Measurements from ENCODE around the gene CTBP1.

The CTBP1 gene

DNA sequence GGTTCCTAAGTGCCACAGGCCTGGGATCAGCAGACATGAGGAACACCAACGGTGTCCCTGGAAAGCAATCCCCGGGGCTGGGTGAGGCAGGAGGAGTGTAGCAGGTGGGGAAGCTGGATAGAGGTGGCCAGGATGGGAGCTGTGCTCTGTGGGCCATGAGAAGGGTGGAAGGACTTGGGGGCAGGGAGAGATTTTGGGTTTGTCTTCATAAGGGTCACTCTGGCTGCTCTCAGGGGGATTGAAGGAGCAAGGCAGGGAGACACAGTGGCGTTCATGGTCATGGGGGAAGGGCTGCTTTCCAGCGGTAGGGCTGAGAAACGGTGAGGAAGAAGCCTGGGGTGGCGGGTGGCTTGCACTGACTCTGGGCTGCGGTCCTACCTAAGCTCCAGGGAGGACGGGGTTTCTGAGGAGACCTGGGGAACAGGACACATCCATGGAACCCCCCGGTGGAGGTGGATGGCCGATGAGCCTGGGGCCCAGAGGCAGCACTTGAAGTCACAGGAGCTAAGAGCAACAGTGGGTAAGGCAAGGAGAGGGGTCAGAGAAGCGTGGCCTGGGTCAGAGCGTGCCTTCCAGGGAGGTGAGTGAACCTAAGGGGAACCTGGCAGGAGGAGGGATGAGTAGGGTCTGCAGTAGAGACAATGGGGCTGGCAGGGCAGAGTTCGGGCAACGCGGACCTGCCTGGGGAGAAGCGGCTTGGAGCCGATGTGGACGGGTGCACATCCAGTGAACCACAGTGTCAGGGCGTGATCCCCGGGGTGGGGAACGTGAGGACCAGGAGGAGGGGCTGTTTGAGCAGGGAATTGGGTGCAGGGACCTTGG is 12.4 kb upstream of the CTBP1 start:
- Histone ChIP-seq H2BK120ac (ENCODE audit: insufficient read depth, low read length, poor library complexity) (no peak overlapping the region), H2AK5ac (ENCODE audit: low read length) (no peak overlapping the region), H3K27ac (ENCODE audit: low read depth, low read length) (no peak overlapping the region), H3K27me3 (ENCODE audit: insufficient read depth, low read length) (no peaks in the 10 kb centered on the region), H2AFZ (ENCODE audit: insufficient read depth, low read length, poor library complexity) (no peak overlapping the region), H3K9me3 (ENCODE audit: insufficient read depth, low read depth, low read length) (peaks cover 19% of the 10 kb centered on the region), H3K4me3 (ENCODE audit: low read depth, low read length) (peak overlapping the region; percentile 36), H3K4me2 (ENCODE audit: low read length) (no peak overlapping the region), H4K12ac (ENCODE audit: low read depth, low read length) (no peak overlapping the region), H3K36me3 (ENCODE audit: control insufficient read depth in 1 of 2, insufficient read depth in 2 of 2, low read length in 2 of 2) (no peaks in the 10 kb centered on the region), H3K4me1 (ENCODE audit: control insufficient read depth in 1 of 2, insufficient read depth in 2 of 2, low read length in 2 of 2) (no peaks in the 10 kb centered on the region), H3K18ac (ENCODE audit: low read length) (no peak overlapping the region), H3K79me1 (ENCODE audit: low read length) (no peaks in the 10 kb centered on the region), H3K23ac (ENCODE audit: low read length) (no peak overlapping the region), H3K14ac (ENCODE audit: low read length) (no peak overlapping the region), H4K8ac (ENCODE audit: low read depth, low read length) (no peak overlapping the region), H3K9ac (ENCODE audit: low read length) (no peak overlapping the region), H4K91ac (ENCODE audit: low read depth, low read length) (no peak overlapping the region), H3K4ac (ENCODE audit: low read depth, low read length) (no peak overlapping the region), H2BK12ac (ENCODE audit: low read length) (no peak overlapping the region), H2BK5ac (ENCODE audit: low read depth, low read length, poor library complexity) (no peak overlapping the region), H3K79me2 (ENCODE audit: control insufficient read depth, insufficient read depth, low read length, poor library complexity) (no peaks in the 10 kb centered on the region)
- no peak for DNase-seq
- WGBS (ENCODE audit: extremely low coverage, insufficient coverage, insufficient read length) = no CpG with 5 or more reads among the region's 21 CpGs

DNA sequence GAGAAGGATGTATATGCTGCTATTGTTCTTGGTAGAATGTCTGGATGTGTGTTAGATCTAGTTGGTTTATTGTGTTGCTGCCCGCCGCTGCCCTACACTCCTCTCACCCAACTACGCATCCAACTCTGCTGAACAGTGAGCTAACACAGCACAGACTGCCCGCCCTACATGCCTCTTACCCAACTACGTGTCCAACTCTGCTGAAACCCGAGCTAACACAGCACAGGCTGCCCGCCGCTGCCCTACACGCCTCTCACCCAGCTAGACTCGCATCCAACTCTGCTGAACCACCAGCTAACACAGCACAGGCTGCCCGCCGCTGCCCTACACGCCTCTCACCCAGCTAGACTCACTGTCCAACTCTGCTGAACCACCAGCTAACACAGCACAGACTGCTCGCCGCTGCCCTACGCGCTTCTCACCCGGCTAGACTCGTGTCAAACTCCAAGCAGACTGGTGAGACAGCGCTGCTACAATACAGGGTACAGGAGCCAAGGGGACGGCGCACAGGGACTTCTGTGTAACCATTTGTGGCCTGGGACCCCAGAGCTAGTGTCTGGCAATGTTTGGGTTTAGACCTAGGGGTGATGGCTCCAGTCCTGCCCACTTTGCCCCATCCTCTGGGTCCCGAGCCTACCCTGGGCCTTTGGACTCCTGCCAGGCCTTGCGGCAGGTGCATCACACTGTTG is 11.6 kb upstream of the CTBP1 start:
- Histone ChIP-seq H3K18ac (ENCODE audit: low read length) (no peak overlapping the region), H3K27ac (ENCODE audit: low read depth, low read length) (no peak overlapping the region), H3K14ac (ENCODE audit: low read length) (no peak overlapping the region), H3K9me3 (ENCODE audit: insufficient read depth, low read depth, low read length) (peaks cover 19% of the 10 kb centered on the region), H3K4me3 (ENCODE audit: low read depth, low read length) (peak overlapping the region; percentile 1), H4K12ac (ENCODE audit: low read depth, low read length) (no peak overlapping the region), H3K79me1 (ENCODE audit: low read length) (no peaks in the 10 kb centered on the region), H2AFZ (ENCODE audit: insufficient read depth, low read length, poor library complexity) (no peak overlapping the region), H3K4me2 (ENCODE audit: low read length) (no peak overlapping the region), H3K4ac (ENCODE audit: low read depth, low read length) (no peak overlapping the region), H3K4me1 (ENCODE audit: control insufficient read depth in 1 of 2, insufficient read depth in 2 of 2, low read length in 2 of 2) (no peaks in the 10 kb centered on the region), H3K27me3 (ENCODE audit: insufficient read depth, low read length) (no peaks in the 10 kb centered on the region), H4K91ac (ENCODE audit: low read depth, low read length) (no peak overlapping the region), H3K23ac (ENCODE audit: low read length) (no peak overlapping the region), H2BK120ac (ENCODE audit: insufficient read depth, low read length, poor library complexity) (no peak overlapping the region), H4K8ac (ENCODE audit: low read depth, low read length) (no peak overlapping the region), H2AK5ac (ENCODE audit: low read length) (no peak overlapping the region), H2BK5ac (ENCODE audit: low read depth, low read length, poor library complexity) (no peak overlapping the region), H3K36me3 (ENCODE audit: control insufficient read depth in 1 of 2, insufficient read depth in 2 of 2, low read length in 2 of 2) (no peaks in the 10 kb centered on the region), H3K9ac (ENCODE audit: low read length) (no peak overlapping the region), H2BK12ac (ENCODE audit: low read length) (no peak overlapping the region), H3K79me2 (ENCODE audit: control insufficient read depth, insufficient read depth, low read length, poor library complexity) (no peaks in the 10 kb centered on the region)
- DNase-seq = no peak
- WGBS (ENCODE audit: extremely low coverage, insufficient coverage, insufficient read length) = no CpG with 5 or more reads among the region's 24 CpGs

DNA sequence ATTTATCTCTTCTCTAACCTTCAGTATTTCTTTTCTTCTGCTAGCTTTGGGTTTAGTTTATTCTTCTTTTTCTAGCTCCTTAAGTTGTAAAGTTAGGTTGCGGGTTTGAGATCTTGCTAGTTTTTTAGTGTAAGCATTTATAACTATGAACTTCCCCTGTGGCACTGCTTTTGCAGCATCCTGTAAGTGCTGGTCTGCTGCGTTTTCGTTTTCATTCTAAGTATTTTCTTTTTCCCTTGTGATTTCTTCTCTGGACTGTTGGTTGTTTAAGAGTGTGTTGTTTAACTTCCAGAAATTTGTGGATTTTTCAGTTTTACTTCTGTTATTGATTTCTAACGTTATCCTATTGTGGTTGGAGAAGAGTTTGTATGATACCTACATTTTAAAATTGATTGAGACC is 11.0 kb upstream of the CTBP1 start:
- WGBS (ENCODE audit: extremely low coverage, insufficient coverage, insufficient read length) = no CpG with 5 or more reads among the region's 4 CpGs
- no peaks in the 10 kb centered on the region for H3K36me3 ChIP-seq (ENCODE audit: control insufficient read depth in 1 of 2, insufficient read depth in 2 of 2, low read length in 2 of 2)

DNA sequence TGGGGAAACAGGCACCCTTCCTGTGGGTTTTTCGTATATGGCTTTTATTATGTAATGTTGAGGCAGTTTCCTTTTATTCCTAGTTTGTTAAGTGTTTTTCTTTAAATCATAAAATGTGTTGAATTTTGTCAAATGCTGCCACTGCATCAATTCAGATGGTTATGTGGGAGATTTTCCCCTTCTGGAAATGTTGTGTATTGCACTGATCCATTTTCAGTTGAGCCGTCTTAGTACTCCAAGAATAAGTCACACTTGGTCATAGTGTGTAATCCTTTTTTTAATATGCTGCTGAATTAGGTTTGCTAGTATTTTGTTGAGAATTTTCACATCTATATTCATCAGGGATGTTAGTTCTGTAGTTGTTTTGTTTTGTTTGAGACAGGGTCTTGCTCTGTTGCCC is 9.5 kb upstream of the CTBP1 start:
- H3K27me3 ChIP-seq (ENCODE audit: insufficient read depth, low read length) = no peaks in the 10 kb centered on the region
- H3K79me1 ChIP-seq (ENCODE audit: low read length) = no peaks in the 10 kb centered on the region
- H3K23ac ChIP-seq (ENCODE audit: low read length) = no peak overlapping the region
- no peak overlapping the region for H2BK12ac ChIP-seq (ENCODE audit: low read length)
- H4K91ac ChIP-seq (ENCODE audit: low read depth, low read length) = no peak overlapping the region
- H4K12ac ChIP-seq (ENCODE audit: low read depth, low read length) = no peak overlapping the region
- H3K9ac ChIP-seq (ENCODE audit: low read length) = no peak overlapping the region
- no peak overlapping the region for H2AFZ ChIP-seq (ENCODE audit: insufficient read depth, low read length, poor library complexity)
- H3K9me3 ChIP-seq (ENCODE audit: insufficient read depth, low read depth, low read length) = peaks cover 23% of the 10 kb centered on the region
- no peak overlapping the region for H3K4ac ChIP-seq (ENCODE audit: low read depth, low read length)
- H3K4me1 ChIP-seq (ENCODE audit: control insufficient read depth in 1 of 2, insufficient read depth in 2 of 2, low read length in 2 of 2) = no peaks in the 10 kb centered on the region
- no peak overlapping the region for H3K27ac ChIP-seq (ENCODE audit: low read depth, low read length)
- no peak overlapping the region for H3K4me2 ChIP-seq (ENCODE audit: low read length)
- H2AK5ac ChIP-seq (ENCODE audit: low read length) = no peak overlapping the region
- no peak overlapping the region for H2BK5ac ChIP-seq (ENCODE audit: low read depth, low read length, poor library complexity)
- H3K14ac ChIP-seq (ENCODE audit: low read length) = no peak overlapping the region
- H4K8ac ChIP-seq (ENCODE audit: low read depth, low read length) = no peak overlapping the region
- no peaks in the 10 kb centered on the region for H3K36me3 ChIP-seq (ENCODE audit: control insufficient read depth in 1 of 2, insufficient read depth in 2 of 2, low read length in 2 of 2)
- no peak overlapping the region for H2BK120ac ChIP-seq (ENCODE audit: insufficient read depth, low read length, poor library complexity)
- no CpG with 5 or more reads among the region's 2 CpGs for WGBS (ENCODE audit: extremely low coverage, insufficient coverage, insufficient read length)
- H3K18ac ChIP-seq (ENCODE audit: low read length) = no peak overlapping the region
- DNase-seq = peak in 1 of 2 donors; percentile 7
- no peaks in the 10 kb centered on the region for H3K79me2 ChIP-seq (ENCODE audit: control insufficient read depth, insufficient read depth, low read length, poor library complexity)
- H3K4me3 ChIP-seq (ENCODE audit: low read depth, low read length) = no peak overlapping the region

More for the DNA sequence above, 11.0 kb upstream of the CTBP1 start:
- H3K14ac ChIP-seq (ENCODE audit: low read length) = no peak overlapping the region
- H4K12ac ChIP-seq (ENCODE audit: low read depth, low read length) = no peak overlapping the region
- H3K9me3 ChIP-seq (ENCODE audit: insufficient read depth, low read depth, low read length) = peaks cover 18% of the 10 kb centered on the region
- H2BK12ac ChIP-seq (ENCODE audit: low read length) = no peak overlapping the region
- H2BK5ac ChIP-seq (ENCODE audit: low read depth, low read length, poor library complexity) = no peak overlapping the region
- no peak overlapping the region for H3K23ac ChIP-seq (ENCODE audit: low read length)
- H4K8ac ChIP-seq (ENCODE audit: low read depth, low read length) = no peak overlapping the region
- H3K4me3 ChIP-seq (ENCODE audit: low read depth, low read length) = no peak overlapping the region
- no peak overlapping the region for H3K9ac ChIP-seq (ENCODE audit: low read length)
- H3K79me2 ChIP-seq (ENCODE audit: control insufficient read depth, insufficient read depth, low read length, poor library complexity) = no peaks in the 10 kb centered on the region
- no peak overlapping the region for H2AK5ac ChIP-seq (ENCODE audit: low read length)
- H3K18ac ChIP-seq (ENCODE audit: low read length) = no peak overlapping the region
- H3K27ac ChIP-seq (ENCODE audit: low read depth, low read length) = no peak overlapping the region
- H3K4ac ChIP-seq (ENCODE audit: low read depth, low read length) = no peak overlapping the region
- H2AFZ ChIP-seq (ENCODE audit: insufficient read depth, low read length, poor library complexity) = no peak overlapping the region
- no peak overlapping the region for H2BK120ac ChIP-seq (ENCODE audit: insufficient read depth, low read length, poor library complexity)
- DNase-seq = no peak
- H4K91ac ChIP-seq (ENCODE audit: low read depth, low read length) = no peak overlapping the region
- H3K4me2 ChIP-seq (ENCODE audit: low read length) = no peak overlapping the region
- H3K4me1 ChIP-seq (ENCODE audit: control insufficient read depth in 1 of 2, insufficient read depth in 2 of 2, low read length in 2 of 2) = no peaks in the 10 kb centered on the region
- H3K79me1 ChIP-seq (ENCODE audit: low read length) = no peaks in the 10 kb centered on the region
- H3K27me3 ChIP-seq (ENCODE audit: insufficient read depth, low read length) = no peaks in the 10 kb centered on the region

Measured in trophoblast cell (in vitro differentiated cells and primary cell).